A673 (cell line): Measurements from ENCODE around the gene CDX1. TPM values are rescaled to one million over a fixed set of nuclear protein-coding genes. Genes with fewer than 3 reads are reported as not detected.

Experiments
- BruUV-seq: library from RNA; stranded (reverse); fragments of 400-500 nt; replicated peaks from 2 replicates; lab custom pipeline; 2021; lab: Mats Ljungman, UMichigan
- CTCF ChIA-PET: fragments of 300-600 bp; sonication (Branson Sonifier 250); formaldehyde crosslinking; loops from one replicate; lab custom pipeline; 2022; ENCODE audit warnings: antibody characterized with exemption; lab: Charles Lee
- POLR2A ChIA-PET: fragments of 300-600 bp; sonication (Branson Sonifier 250); formaldehyde crosslinking; loops from one replicate; lab custom pipeline; 2022; ENCODE audit warnings: antibody characterized with exemption; ENCODE audit not compliant: low non-redundant PET; lab: Charles Lee
- DNase-seq: peaks from one replicate; pipeline ENCODE4 v3.0.0-alpha.2; 2015; ENCODE audit warnings: low spot score
- H3K27ac ChIP-seq: fragments of 200-600 bp; sonication (generic); 2 replicates; pipeline ENCODE4 v1.5.1; 2016; ENCODE audit warnings: mixed run types, low read depth, mild to moderate bottlenecking, mixed read lengths, antibody characterized with exemption, low read length; ENCODE audit not compliant: poor library complexity, severe bottlenecking
- H3K27me3 ChIP-seq: fragments of 200-600 bp; sonication (generic); replicated peaks from 2 replicates; pipeline ENCODE4 v1.6.1; 2017; ENCODE audit warnings: mixed run types, low read depth, mild to moderate bottlenecking, mixed read lengths, antibody characterized with exemption, low read length; ENCODE audit not compliant: insufficient read depth, poor library complexity
- H3K36me3 ChIP-seq: fragments of 200-600 bp; sonication (generic); 2 replicates; pipeline ENCODE4 v1.6.1; 2016; ENCODE audit warnings: mixed run types, mild to moderate bottlenecking, mixed read lengths, antibody characterized with exemption, low read length; ENCODE audit not compliant: insufficient read depth, poor library complexity, severe bottlenecking
- H3K4me1 ChIP-seq: fragments of 200-600 bp; sonication (generic); 2 replicates; pipeline ENCODE4 v1.6.1; 2017; ENCODE audit warnings: mixed run types, mild to moderate bottlenecking, mixed read lengths, antibody characterized with exemption, low read length; ENCODE audit not compliant: insufficient read depth, poor library complexity, severe bottlenecking
- H3K4me3 ChIP-seq: fragments of 200-600 bp; sonication (generic); 2 replicates; pipeline ENCODE4 v1.5.1; 2016; ENCODE audit warnings: low read depth, mixed run types, mild to moderate bottlenecking, mixed read lengths, low read length; ENCODE audit not compliant: poor library complexity, severe bottlenecking
- H3K9me3 ChIP-seq: fragments of 200-600 bp; sonication (generic); 2 replicates; pipeline ENCODE4 v1.6.1; 2016; ENCODE audit warnings: mixed run types, low read depth, mild to moderate bottlenecking, mixed read lengths, antibody characterized with exemption, low read length; ENCODE audit not compliant: poor library complexity, severe bottlenecking
- EZH2 ChIP-seq: fragments of 200-600 bp; sonication (generic); IDR thresholded peaks from 2 replicates; pipeline ENCODE4 v1.6.1; 2017; ENCODE audit warnings: borderline replicate concordance, low read depth, mild to moderate bottlenecking, mixed read lengths, antibody characterized with exemption, low read length; ENCODE audit not compliant: poor library complexity, severe bottlenecking
- intact Hi-C: fragments of 100-400 bp; cut with micrococcal nuclease; formaldehyde crosslinking; loops from one replicate; pipeline ENCODE4 v1.10.0; 2022; ENCODE audit not compliant: unreplicated experiment
- total RNA-seq: library from RNA; stranded (reverse); gene quantifications from 2 replicates; pipeline ENCODE4 v1.2.3, GENCODE V29; 2021
- TF ChIP-seq, protein P1 (sequence below): fragments of 300-800, 200-600 bp; sonication (generic); conservative IDR thresholded peaks from 2 replicates; pipeline ENCODE4 v1.5.1; 2017; ENCODE audit warnings: low read depth, mild to moderate bottlenecking, antibody characterized with exemption, low read length, moderate library complexity, mixed read lengths

CDX1 gene
- total RNA-seq, 1 experiment from 2014 or later = not detected

DNA sequence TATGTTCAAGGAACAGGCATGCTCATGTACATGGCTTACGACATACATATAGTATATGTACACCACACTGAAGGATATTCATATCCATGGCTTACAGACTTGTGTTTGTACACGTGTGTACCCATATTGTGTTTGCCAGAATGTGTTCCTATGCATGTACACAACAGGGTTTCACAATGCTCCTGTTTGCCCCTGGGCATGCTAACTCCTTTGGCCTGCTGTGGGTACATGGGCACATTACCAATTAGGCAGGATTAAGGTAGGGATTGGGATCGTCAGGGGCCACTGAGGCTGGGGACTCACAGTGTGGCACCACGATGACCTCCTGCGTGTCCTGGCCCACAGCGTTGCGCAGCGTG is 37.1 kb upstream of the CDX1 start:
- CTCF ChIA-PET = no interaction called here
- intact Hi-C loops = no loop called here
- TF ChIP-seq, protein P1, sequence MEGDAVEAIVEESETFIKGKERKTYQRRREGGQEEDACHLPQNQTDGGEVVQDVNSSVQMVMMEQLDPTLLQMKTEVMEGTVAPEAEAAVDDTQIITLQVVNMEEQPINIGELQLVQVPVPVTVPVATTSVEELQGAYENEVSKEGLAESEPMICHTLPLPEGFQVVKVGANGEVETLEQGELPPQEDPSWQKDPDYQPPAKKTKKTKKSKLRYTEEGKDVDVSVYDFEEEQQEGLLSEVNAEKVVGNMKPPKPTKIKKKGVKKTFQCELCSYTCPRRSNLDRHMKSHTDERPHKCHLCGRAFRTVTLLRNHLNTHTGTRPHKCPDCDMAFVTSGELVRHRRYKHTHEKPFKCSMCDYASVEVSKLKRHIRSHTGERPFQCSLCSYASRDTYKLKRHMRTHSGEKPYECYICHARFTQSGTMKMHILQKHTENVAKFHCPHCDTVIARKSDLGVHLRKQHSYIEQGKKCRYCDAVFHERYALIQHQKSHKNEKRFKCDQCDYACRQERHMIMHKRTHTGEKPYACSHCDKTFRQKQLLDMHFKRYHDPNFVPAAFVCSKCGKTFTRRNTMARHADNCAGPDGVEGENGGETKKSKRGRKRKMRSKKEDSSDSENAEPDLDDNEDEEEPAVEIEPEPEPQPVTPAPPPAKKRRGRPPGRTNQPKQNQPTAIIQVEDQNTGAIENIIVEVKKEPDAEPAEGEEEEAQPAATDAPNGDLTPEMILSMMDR = no peak
- no peak for TF ChIP-seq EZH2
- no peaks in the 10 kb centered on the region for H3K27me3 ChIP-seq
- H3K27ac ChIP-seq = no peak overlapping the region
- no TSS peak for BruUV-seq
- no peak for DNase-seq
- POLR2A ChIA-PET = no interaction called here
- H3K4me3 ChIP-seq = no peak overlapping the region
- peaks cover 15% of the 10 kb centered on the region for H3K36me3 ChIP-seq
- H3K4me1 ChIP-seq = no peaks in the 10 kb centered on the region
- H3K9me3 ChIP-seq = no peaks in the 10 kb centered on the region

DNA sequence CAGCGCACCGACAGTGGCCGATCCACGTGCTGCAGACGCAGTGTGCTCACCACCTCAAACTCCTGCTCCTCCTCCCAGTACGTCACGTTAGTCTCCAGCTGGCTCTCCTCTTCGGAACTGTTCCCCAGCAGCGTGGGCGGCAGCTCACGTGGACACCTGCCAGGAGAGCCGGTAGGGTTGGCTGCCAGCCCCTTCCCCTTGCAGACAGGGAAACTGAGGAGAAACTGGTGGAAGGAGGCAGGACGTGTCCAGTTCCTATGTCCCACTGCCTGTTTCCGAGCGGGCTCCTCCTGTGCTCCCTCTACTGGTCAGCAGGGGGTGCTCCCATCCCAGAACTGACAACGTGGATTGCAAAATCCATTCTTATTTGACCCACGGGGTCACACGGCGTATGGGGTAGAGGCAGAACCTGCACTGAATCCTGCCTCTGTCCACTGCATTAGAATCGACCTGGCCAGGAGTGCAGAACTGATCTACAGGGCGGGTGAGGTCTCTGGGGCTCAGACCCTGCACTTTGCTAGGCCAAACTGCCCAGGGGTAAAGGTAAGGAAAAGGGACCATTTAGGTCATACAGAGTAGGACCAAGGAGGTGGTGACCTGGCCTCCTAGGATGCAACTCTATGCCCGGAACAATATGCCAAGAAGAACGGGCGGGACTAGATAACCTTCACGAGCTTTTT is 36.6 kb upstream of the CDX1 start:
- intact Hi-C loops = loop anchor here (1.0 to 2.0 kb wide), 3 partner anchors 45 to 307 kb away; no protein-coding TSS in a partner anchor
- TF ChIP-seq, protein P1 = peak; percentile 94
- TF ChIP-seq EZH2 = no peak
- no peak overlapping the region for H3K27ac ChIP-seq

DNA sequence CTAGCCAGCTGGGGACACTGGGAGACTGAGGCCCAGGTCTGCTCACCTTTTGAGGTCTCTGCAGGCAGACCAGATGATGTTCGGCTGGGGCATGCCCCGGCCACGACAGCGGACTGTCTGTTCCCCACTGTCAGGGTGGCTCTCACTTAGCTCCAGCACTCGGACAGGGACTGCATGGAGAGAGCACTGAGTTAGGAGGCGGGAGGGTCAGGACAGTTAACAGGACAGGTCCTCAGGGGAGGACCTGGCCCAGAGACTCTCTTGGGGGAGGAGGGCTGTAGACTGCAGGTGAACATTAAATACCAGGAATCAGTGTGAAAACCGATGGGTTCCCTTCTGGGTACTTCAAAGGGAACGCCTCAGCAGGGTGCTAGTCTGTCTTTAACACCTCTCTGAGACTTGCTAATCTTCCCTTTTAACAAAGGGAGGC is 36.1 kb upstream of the CDX1 start:
- POLR2A ChIA-PET = no interaction called here

More for the DNA sequence above, 36.6 kb upstream of the CDX1 start:
- peak; percentile 67 for DNase-seq
- H3K36me3 ChIP-seq = peaks cover 15% of the 10 kb centered on the region
- no peaks in the 10 kb centered on the region for H3K9me3 ChIP-seq
- H3K4me3 ChIP-seq = no peak overlapping the region
- no peaks in the 10 kb centered on the region for H3K4me1 ChIP-seq
- POLR2A ChIA-PET = no interaction called here
- no TSS peak for BruUV-seq
- no peaks in the 10 kb centered on the region for H3K27me3 ChIP-seq
- CTCF ChIA-PET = interaction anchor here (0.6 kb wide), 1 partner anchor 218 kb away, joined by 15 read pairs; no protein-coding TSS in a partner anchor

More for the DNA sequence above, 36.1 kb upstream of the CDX1 start:
- Histone ChIP-seq H3K4me3 (no peak overlapping the region), H3K4me1 (no peaks in the 10 kb centered on the region), H3K9me3 (no peaks in the 10 kb centered on the region), H3K27me3 (no peaks in the 10 kb centered on the region), H3K36me3 (peaks cover 15% of the 10 kb centered on the region), H3K27ac (no peak overlapping the region)
- no peak for TF ChIP-seq EZH2
- TF ChIP-seq, protein P1 = no peak
- DNase-seq = no peak
- CTCF ChIA-PET = interaction anchor here (0.6 kb wide), 1 partner anchor 217 kb away, joined by 15 read pairs; no protein-coding TSS in a partner anchor
- BruUV-seq = no TSS peak
- intact Hi-C loops = loop anchor here (1.0 to 2.0 kb wide), 3 partner anchors 45 to 306 kb away; no protein-coding TSS in a partner anchor
